Mesothelial cell of epicardium (in vitro differentiated cells): Measurements from ENCODE around the gene ANXA2. TPM values are rescaled to one million over a fixed set of nuclear protein-coding genes. Genes with fewer than 3 reads are reported as not detected.
A peak's percentile ranks its signal among the peaks of the same experiment; 100 is the strongest.

Experiments used
- DNase-seq, 2 experiments: peaks; one replicate each; pipeline ENCODE4 v3.0.0; 2021; ENCODE audit warnings: low spot score in 2 of 2; ENCODE audit not compliant: unreplicated experiment in 2 of 2
- H3K27ac Mint-ChIP-seq: 2 replicates; pipeline ENCODE4 v1.8.0; 2021; ENCODE audit warnings: mixed read lengths
- H3K27me3 Mint-ChIP-seq: 2 replicates; pipeline ENCODE4 v1.8.0; 2021; ENCODE audit warnings: low read depth, mixed read lengths
- H3K36me3 Mint-ChIP-seq: 2 replicates; pipeline ENCODE4 v1.8.0; 2021; ENCODE audit warnings: mixed read lengths
- H3K4me1 Mint-ChIP-seq: 2 replicates; pipeline ENCODE4 v1.8.0; 2021; ENCODE audit warnings: mixed read lengths
- H3K4me3 Mint-ChIP-seq: 2 replicates; pipeline ENCODE4 v1.8.0; 2021; ENCODE audit warnings: mild to moderate bottlenecking, moderate library complexity, mixed read lengths
- H3K9me3 Mint-ChIP-seq: 2 replicates; pipeline ENCODE4 v1.8.0; 2021; ENCODE audit warnings: mixed read lengths
- CTCF ChIP-seq: fragments of 200-600 bp; sonication (generic); IDR thresholded peaks from one replicate; pipeline ENCODE4 v1.5.0; 2021; ENCODE audit warnings: antibody characterized with exemption; ENCODE audit not compliant: unreplicated experiment
- total RNA-seq: library from RNA; stranded (reverse); gene quantifications from 3 replicates; pipeline ENCODE4 v1.2.1, GENCODE V29; 2021

Gene ANXA2
- total RNA-seq, 1 donor from 2014 or later: 1,040 TPM

GRCh38 chr15:60356832-60357231 is 41.0 kb downstream of the ANXA2 start:
- H3K27me3 Mint-ChIP-seq: no peaks in the 10 kb centered on the region
- peak overlapping the region; percentile 66 for H3K27ac Mint-ChIP-seq
- TF ChIP-seq CTCF: no peak
- H3K4me1 Mint-ChIP-seq: peaks cover 35% of the 10 kb centered on the region
- H3K36me3 Mint-ChIP-seq: peaks cover 73% of the 10 kb centered on the region
- DNase-seq: no peak
- H3K9me3 Mint-ChIP-seq: no peaks in the 10 kb centered on the region
- no peak overlapping the region for H3K4me3 Mint-ChIP-seq

GRCh38 chr15:60355148-60355857 is 42.5 kb downstream of the ANXA2 start:
- no peak for DNase-seq
- Mint-ChIP-seq H3K4me1 (peaks cover 20% of the 10 kb centered on the region), H3K27me3 (no peaks in the 10 kb centered on the region), H3K36me3 (peaks cover 70% of the 10 kb centered on the region), H3K9me3 (no peaks in the 10 kb centered on the region), H3K27ac (peak overlapping the region; percentile 41), H3K4me3 (no peak overlapping the region)
- TF ChIP-seq CTCF: no peak

- H3K4me3 Mint-ChIP-seq: no peak overlapping the region
- DNase-seq: no peak
- H3K27ac Mint-ChIP-seq: peak overlapping the region; percentile 33
- no peaks in the 10 kb centered on the region for H3K27me3 Mint-ChIP-seq
- no peaks in the 10 kb centered on the region for H3K9me3 Mint-ChIP-seq
- peaks cover under 1% of the 10 kb centered on the region for H3K4me1 Mint-ChIP-seq
- no peak for TF ChIP-seq CTCF
- H3K36me3 Mint-ChIP-seq: peaks cover 70% of the 10 kb centered on the region
These were observed 44.4 kb downstream of the ANXA2 start for GRCh38 chr15:60353245-60353920.

GRCh38 chr15:60352525-60352924 is 45.3 kb downstream of the ANXA2 start:
- Mint-ChIP-seq H3K36me3 (peaks cover 75% of the 10 kb centered on the region), H3K4me1 (no peaks in the 10 kb centered on the region), H3K27me3 (no peaks in the 10 kb centered on the region), H3K9me3 (no peaks in the 10 kb centered on the region), H3K4me3 (no peak overlapping the region), H3K27ac (peak overlapping the region; percentile 40)
- no peak for DNase-seq
- TF ChIP-seq CTCF: no peak

- Mint-ChIP-seq H3K27ac (peak overlapping the region; percentile 9), H3K9me3 (no peaks in the 10 kb centered on the region), H3K27me3 (no peaks in the 10 kb centered on the region), H3K36me3 (peaks cover 75% of the 10 kb centered on the region), H3K4me3 (no peak overlapping the region), H3K4me1 (no peaks in the 10 kb centered on the region)
- no peak for TF ChIP-seq CTCF
- DNase-seq: no peak
These were observed 46.7 kb downstream of the ANXA2 start for GRCh38 chr15:60351066-60351465.
